Cardiac fibroblast (primary cell): ENCODE results near the gene TIMM17A.
A peak's percentile ranks its signal among the peaks of the same experiment; 100 is the strongest.
"Not testable (repeated sequence)": the region's sequence is repeated elsewhere in the genome, so short reads cannot be mapped to it uniquely, and the experiment has no call there.

Experiments used
- DNase-seq, 2 donors: peaks; one replicate each; pipeline versions ENCODE4 v3.0.0 to v3.0.0-alpha.2; 2010; ENCODE audit warnings: low read depth in 2 of 2
- H3K4me3 ChIP-seq, 2 donors: replicated peaks in 1 of 2; 1 replicate in 1 of 2; 2 replicates in 1 of 2; pipeline ENCODE4 v1.5.1; 2011; ENCODE audit warnings: low read depth in 2 of 2, low read length in 2 of 2, mild to moderate bottlenecking in 2 of 2, moderate library complexity in 1 of 2
- TF ChIP-seq, protein P1 (sequence below): IDR thresholded peaks from one replicate; pipeline ENCODE4 v1.5.1; 2011; ENCODE audit warnings: low read depth, mild to moderate bottlenecking, low read length, inconsistent platforms

The TIMM17A gene

GRCh38 chr1:201955729-201956143 lies 433 bp downstream of the TIMM17A start:
- TF ChIP-seq, protein P1, sequence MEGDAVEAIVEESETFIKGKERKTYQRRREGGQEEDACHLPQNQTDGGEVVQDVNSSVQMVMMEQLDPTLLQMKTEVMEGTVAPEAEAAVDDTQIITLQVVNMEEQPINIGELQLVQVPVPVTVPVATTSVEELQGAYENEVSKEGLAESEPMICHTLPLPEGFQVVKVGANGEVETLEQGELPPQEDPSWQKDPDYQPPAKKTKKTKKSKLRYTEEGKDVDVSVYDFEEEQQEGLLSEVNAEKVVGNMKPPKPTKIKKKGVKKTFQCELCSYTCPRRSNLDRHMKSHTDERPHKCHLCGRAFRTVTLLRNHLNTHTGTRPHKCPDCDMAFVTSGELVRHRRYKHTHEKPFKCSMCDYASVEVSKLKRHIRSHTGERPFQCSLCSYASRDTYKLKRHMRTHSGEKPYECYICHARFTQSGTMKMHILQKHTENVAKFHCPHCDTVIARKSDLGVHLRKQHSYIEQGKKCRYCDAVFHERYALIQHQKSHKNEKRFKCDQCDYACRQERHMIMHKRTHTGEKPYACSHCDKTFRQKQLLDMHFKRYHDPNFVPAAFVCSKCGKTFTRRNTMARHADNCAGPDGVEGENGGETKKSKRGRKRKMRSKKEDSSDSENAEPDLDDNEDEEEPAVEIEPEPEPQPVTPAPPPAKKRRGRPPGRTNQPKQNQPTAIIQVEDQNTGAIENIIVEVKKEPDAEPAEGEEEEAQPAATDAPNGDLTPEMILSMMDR, result no peak
- H3K4me3 ChIP-seq, result peak overlapping the region; percentile 94 to 96
- no peak for DNase-seq

DNA sequence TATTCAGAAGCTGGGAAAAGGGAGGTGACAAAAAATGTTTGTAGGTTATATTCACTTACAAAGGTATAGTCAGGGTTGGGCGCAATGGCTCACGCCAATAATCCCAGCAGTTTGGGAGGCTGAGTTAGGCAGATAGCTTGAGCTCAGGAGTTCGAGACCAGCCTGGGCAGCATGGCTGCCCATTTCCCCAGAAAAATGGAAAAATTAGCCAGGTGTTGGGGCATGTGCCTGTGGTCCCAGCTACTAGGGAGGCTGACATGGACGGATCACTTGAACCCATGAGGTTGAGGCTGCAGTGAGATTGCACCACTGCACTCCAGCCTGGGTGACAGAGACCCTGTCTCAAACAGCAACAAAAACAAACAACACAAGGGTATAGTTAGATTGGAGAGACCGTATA lies 3.0 kb downstream of the TIMM17A start:
- DNase-seq, result no peak
- no peak overlapping the region for H3K4me3 ChIP-seq
- TF ChIP-seq, protein P1, result no peak

GRCh38 chr1:201962382-201962781 lies 7.1 kb downstream of the TIMM17A start:
- not testable (repeated sequence) for DNase-seq, H3K4me3 ChIP-seq

DNA sequence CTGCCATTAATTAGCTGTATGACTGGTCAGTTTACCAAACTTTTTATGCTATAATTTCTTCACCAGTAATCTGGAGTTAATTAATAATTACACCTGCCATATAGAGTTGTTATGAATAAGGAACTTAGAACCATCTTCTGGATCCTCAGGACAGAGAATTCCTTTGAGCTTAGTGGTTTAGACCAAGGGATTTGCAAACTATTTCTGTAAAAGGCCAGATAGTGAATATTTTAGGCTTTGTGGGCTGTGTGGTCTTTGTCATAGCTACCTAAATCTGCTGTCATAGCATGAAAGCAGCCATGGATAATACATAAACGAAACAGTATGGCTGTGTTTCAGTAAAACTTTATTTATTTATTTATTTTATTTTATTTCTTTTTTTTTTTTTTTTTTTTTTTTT lies 9.0 kb downstream of the TIMM17A start:
- TF ChIP-seq, protein P1, result no peak
- DNase-seq, result peak; percentile 5 to 14
- no peak overlapping the region for H3K4me3 ChIP-seq

GRCh38 chr1:201966171-201966570 lies 10.9 kb downstream of the TIMM17A start:
- H3K4me3 ChIP-seq, result no peak overlapping the region
- TF ChIP-seq, protein P1, result no peak
- no peak for DNase-seq

GRCh38 chr1:201968202-201968925 lies 13.1 kb downstream of the TIMM17A start:
- no peak for DNase-seq
- no peak overlapping the region for H3K4me3 ChIP-seq
- TF ChIP-seq, protein P1, result no peak

DNA sequence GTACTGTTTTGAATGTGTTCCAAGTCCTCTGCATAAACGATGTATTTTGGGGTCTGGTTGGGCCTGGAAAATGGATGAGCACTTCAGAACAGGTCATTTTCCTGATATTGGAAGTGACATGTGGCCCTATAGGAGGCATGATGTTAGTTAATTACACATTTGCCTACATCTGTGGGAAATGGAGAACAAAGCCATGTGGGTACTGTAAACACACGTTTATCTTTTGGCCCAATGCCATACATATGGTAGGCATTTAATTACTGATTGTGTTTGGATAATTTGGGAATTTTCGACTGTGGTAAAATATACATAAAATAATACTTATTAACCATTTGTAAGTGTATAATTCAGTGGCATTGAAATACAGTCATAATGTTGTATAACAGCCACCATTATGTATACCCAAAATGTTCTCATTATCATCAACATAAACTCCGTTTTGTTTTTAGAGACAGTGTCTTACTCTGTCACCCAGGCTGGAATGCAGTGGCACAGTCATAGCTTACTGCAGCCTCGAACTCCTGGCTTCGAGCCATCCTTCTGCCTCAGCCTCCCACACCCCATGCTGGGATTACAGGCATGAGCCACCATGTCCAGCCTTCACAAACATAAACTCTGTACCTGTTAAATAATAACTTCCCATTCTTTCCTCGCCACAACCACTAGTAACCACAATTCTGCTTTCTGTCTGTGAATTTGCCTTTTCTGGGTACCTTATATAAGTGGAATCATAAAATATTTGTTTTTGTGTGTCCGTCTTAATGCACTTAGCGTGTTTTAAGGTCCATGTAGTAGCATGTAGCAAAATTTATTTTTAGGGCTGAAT lies 15.2 kb downstream of the TIMM17A start:
- TF ChIP-seq, protein P1, result no peak
- DNase-seq, result peak; percentile 4 to 46
- H3K4me3 ChIP-seq, result no peak overlapping the region
